A673 (cell line): ENCODE data around the gene PRMT6. TPM values are rescaled to one million over a fixed set of nuclear protein-coding genes. Genes with fewer than 3 reads are reported as not detected.

ENCODE experiments used
- BruUV-seq: library from RNA; stranded (reverse); fragments of 400-500 nt; replicated peaks from 2 replicates; lab custom pipeline; 2021; lab: Mats Ljungman, UMichigan
- CTCF ChIA-PET: fragments of 300-600 bp; sonication (Branson Sonifier 250); formaldehyde crosslinking; loops from one replicate; lab custom pipeline; 2022; ENCODE audit warnings: antibody characterized with exemption; lab: Charles Lee
- POLR2A ChIA-PET: fragments of 300-600 bp; sonication (Branson Sonifier 250); formaldehyde crosslinking; loops from one replicate; lab custom pipeline; 2022; ENCODE audit warnings: antibody characterized with exemption; ENCODE audit not compliant: low non-redundant PET; lab: Charles Lee
- DNase-seq: peaks from one replicate; pipeline ENCODE4 v3.0.0-alpha.2; 2015; ENCODE audit warnings: low spot score
- H3K27ac ChIP-seq: fragments of 200-600 bp; sonication (generic); 2 replicates; pipeline ENCODE4 v1.5.1; 2016; ENCODE audit warnings: mixed run types, low read depth, mild to moderate bottlenecking, mixed read lengths, antibody characterized with exemption, low read length; ENCODE audit not compliant: poor library complexity, severe bottlenecking
- H3K27me3 ChIP-seq: fragments of 200-600 bp; sonication (generic); replicated peaks from 2 replicates; pipeline ENCODE4 v1.6.1; 2017; ENCODE audit warnings: mixed run types, low read depth, mild to moderate bottlenecking, mixed read lengths, antibody characterized with exemption, low read length; ENCODE audit not compliant: insufficient read depth, poor library complexity
- H3K36me3 ChIP-seq: fragments of 200-600 bp; sonication (generic); 2 replicates; pipeline ENCODE4 v1.6.1; 2016; ENCODE audit warnings: mixed run types, mild to moderate bottlenecking, mixed read lengths, antibody characterized with exemption, low read length; ENCODE audit not compliant: insufficient read depth, poor library complexity, severe bottlenecking
- H3K4me1 ChIP-seq: fragments of 200-600 bp; sonication (generic); 2 replicates; pipeline ENCODE4 v1.6.1; 2017; ENCODE audit warnings: mixed run types, mild to moderate bottlenecking, mixed read lengths, antibody characterized with exemption, low read length; ENCODE audit not compliant: insufficient read depth, poor library complexity, severe bottlenecking
- H3K4me3 ChIP-seq: fragments of 200-600 bp; sonication (generic); 2 replicates; pipeline ENCODE4 v1.5.1; 2016; ENCODE audit warnings: low read depth, mixed run types, mild to moderate bottlenecking, mixed read lengths, low read length; ENCODE audit not compliant: poor library complexity, severe bottlenecking
- H3K9me3 ChIP-seq: fragments of 200-600 bp; sonication (generic); 2 replicates; pipeline ENCODE4 v1.6.1; 2016; ENCODE audit warnings: mixed run types, low read depth, mild to moderate bottlenecking, mixed read lengths, antibody characterized with exemption, low read length; ENCODE audit not compliant: poor library complexity, severe bottlenecking
- EZH2 ChIP-seq: fragments of 200-600 bp; sonication (generic); IDR thresholded peaks from 2 replicates; pipeline ENCODE4 v1.6.1; 2017; ENCODE audit warnings: borderline replicate concordance, low read depth, mild to moderate bottlenecking, mixed read lengths, antibody characterized with exemption, low read length; ENCODE audit not compliant: poor library complexity, severe bottlenecking
- intact Hi-C: fragments of 100-400 bp; cut with micrococcal nuclease; formaldehyde crosslinking; loops from one replicate; pipeline ENCODE4 v1.10.0; 2022; ENCODE audit not compliant: unreplicated experiment
- total RNA-seq: library from RNA; stranded (reverse); gene quantifications from 2 replicates; pipeline ENCODE4 v1.2.3, GENCODE V29; 2021
- TF ChIP-seq, protein P1 (sequence below): fragments of 300-800, 200-600 bp; sonication (generic); conservative IDR thresholded peaks from 2 replicates; pipeline ENCODE4 v1.5.1; 2017; ENCODE audit warnings: low read depth, mild to moderate bottlenecking, antibody characterized with exemption, low read length, moderate library complexity, mixed read lengths

PRMT6 gene
- total RNA-seq, 1 experiment from 2014 or later = 53.0 TPM

DNA sequence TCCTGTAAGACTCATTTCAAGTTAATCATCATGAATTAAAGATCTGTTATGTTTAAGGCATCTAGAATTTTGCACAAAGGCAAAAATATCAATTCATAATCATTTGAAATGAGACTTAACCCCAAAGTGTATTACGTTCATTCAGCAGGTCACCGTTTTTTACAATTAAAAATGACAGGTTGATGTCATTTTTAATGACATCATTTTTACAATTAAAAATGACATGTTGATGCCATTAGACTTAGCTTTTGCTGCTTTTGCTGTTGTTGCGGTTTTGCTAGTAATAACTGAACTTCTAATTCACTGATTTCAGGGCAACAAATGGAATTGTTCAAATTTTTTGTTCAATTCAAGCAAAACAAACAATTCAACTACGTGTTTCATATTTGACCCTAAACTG, 17.0 kb downstream of the PRMT6 start:
- Histone ChIP-seq H3K36me3 (no peaks in the 10 kb centered on the region), H3K4me3 (no peak overlapping the region), H3K4me1 (no peaks in the 10 kb centered on the region), H3K27ac (no peak overlapping the region), H3K27me3 (no peaks in the 10 kb centered on the region), H3K9me3 (no peaks in the 10 kb centered on the region)
- CTCF ChIA-PET = no interaction called here
- TF ChIP-seq, protein P1, sequence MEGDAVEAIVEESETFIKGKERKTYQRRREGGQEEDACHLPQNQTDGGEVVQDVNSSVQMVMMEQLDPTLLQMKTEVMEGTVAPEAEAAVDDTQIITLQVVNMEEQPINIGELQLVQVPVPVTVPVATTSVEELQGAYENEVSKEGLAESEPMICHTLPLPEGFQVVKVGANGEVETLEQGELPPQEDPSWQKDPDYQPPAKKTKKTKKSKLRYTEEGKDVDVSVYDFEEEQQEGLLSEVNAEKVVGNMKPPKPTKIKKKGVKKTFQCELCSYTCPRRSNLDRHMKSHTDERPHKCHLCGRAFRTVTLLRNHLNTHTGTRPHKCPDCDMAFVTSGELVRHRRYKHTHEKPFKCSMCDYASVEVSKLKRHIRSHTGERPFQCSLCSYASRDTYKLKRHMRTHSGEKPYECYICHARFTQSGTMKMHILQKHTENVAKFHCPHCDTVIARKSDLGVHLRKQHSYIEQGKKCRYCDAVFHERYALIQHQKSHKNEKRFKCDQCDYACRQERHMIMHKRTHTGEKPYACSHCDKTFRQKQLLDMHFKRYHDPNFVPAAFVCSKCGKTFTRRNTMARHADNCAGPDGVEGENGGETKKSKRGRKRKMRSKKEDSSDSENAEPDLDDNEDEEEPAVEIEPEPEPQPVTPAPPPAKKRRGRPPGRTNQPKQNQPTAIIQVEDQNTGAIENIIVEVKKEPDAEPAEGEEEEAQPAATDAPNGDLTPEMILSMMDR = no peak
- no peak for TF ChIP-seq EZH2
- no TSS peak for BruUV-seq
- DNase-seq = no peak
- intact Hi-C loops = no loop called here
- POLR2A ChIA-PET = no interaction called here

- H3K27ac ChIP-seq = no peak overlapping the region
- ChIA-PET POLR2A (no interaction called here), CTCF (no interaction called here)
- no TSS peak for BruUV-seq
- no peak for TF ChIP-seq EZH2
- TF ChIP-seq, protein P1 = no peak
- H3K4me3 ChIP-seq = no peak overlapping the region
- no peaks in the 10 kb centered on the region for H3K27me3 ChIP-seq
- DNase-seq = no peak
- intact Hi-C loops = no loop called here
- no peaks in the 10 kb centered on the region for H3K36me3 ChIP-seq
- H3K9me3 ChIP-seq = no peaks in the 10 kb centered on the region
- H3K4me1 ChIP-seq = no peaks in the 10 kb centered on the region
These were observed 20.4 kb downstream of the PRMT6 start for GRCh38 chr1:107076841-107077240.

GRCh38 chr1:107079249-107079648, 22.8 kb downstream of the PRMT6 start:
- Histone ChIP-seq H3K27me3 (no peaks in the 10 kb centered on the region), H3K4me3 (no peak overlapping the region), H3K9me3 (peaks cover 8% of the 10 kb centered on the region), H3K4me1 (no peaks in the 10 kb centered on the region), H3K27ac (no peak overlapping the region), H3K36me3 (no peaks in the 10 kb centered on the region)
- DNase-seq = no peak
- BruUV-seq = no TSS peak
- POLR2A ChIA-PET = no interaction called here
- CTCF ChIA-PET = no interaction called here
- intact Hi-C loops = no loop called here
- no peak for TF ChIP-seq EZH2
- TF ChIP-seq, protein P1 = no peak
